NK-92 treated with Interleukin-12 subunit alpha and Interleukin-12 subunit beta, amount 100 ng/mL, for 24 hours (cell line): Measurements from ENCODE around the gene SMNDC1.
"Not testable (repeated sequence)": the region's sequence is repeated elsewhere in the genome, so short reads cannot be mapped to it uniquely, and the experiment has no call there.

Experiments
- DNase-seq: peaks from one replicate; lab custom pipeline; 2025; lab: John Stamatoyannopoulos, UW

The SMNDC1 gene

DNA sequence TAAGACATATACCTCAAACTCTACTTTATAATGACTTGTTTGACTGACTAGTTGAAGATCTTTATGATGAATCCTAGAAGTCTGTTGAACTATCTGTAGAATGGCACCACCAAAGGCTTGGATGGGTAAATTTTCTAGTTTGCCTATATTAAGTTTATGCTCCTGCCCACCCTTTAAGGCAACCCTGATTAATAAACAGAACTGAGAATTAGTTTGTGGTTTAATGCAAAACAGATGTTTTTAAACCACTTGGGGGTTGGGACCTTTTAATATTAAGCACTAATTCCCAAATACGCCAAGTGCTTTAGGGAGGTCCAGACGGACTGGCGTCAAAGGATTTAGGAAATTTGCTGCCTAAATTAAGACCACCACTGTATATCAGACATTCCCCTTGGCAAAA, 20.5 kb downstream of the SMNDC1 start:
- DNase-seq, result no peak

GRCh38 chr10:110279407-110279986, 25.2 kb downstream of the SMNDC1 start:
- DNase-seq, result no peak

- DNase-seq, result no peak
These were observed 25.9 kb downstream of the SMNDC1 start for GRCh38 chr10:110278562-110279406.

- DNase-seq, result no peak
These were observed 27.1 kb downstream of the SMNDC1 start for GRCh38 chr10:110277591-110277990.

DNA sequence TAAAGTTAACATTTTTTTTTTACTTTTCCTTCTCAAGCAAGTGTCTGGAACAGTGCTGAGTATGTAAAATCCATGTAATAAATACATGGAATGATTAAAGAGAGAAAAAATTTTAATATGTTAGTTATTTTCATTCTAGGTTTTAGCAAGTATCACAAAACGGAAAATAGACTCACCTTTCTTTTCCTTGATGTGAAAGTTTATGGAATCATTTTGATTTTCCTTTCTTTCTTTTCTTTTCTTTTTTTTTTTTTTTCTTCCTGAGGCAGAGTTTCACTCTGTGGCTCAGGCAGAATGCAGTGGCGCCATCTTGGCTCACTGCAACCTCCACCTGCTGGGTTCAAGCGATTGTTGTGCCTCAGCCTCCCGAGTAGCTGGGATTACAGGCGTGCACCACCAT, 28.1 kb downstream of the SMNDC1 start:
- DNase-seq, result no peak

DNA sequence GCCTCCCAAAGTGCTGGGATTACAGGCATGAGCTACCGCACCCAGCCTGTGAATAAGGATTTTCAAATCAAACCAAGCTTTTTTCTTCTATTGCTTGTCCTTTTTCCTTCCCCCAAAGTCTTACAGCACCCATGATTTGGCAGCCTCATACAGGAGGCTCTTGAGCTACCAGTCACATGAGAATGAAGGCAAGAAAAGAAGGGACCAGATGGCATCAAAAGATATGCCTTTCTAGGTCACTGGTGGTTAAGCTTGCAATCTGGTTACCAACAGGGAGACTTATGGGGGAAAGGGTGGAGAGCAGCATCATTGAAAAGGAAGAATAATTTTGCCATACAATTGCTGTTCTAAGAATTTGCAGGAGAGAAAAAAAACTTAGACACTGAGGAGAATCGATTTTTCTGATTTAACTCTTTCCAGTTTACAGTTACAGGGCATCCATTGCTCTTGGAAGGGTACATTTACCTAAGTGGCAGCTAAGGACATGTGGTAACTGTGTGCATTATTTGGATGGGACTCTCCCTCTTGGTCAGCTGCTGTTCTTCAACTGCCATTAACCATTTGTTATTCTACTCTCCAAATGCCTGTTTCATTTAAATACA, 29.5 kb downstream of the SMNDC1 start:
- DNase-seq, result no peak

GRCh38 chr10:110274647-110275046, 30.1 kb downstream of the SMNDC1 start:
- DNase-seq, result no peak

DNA sequence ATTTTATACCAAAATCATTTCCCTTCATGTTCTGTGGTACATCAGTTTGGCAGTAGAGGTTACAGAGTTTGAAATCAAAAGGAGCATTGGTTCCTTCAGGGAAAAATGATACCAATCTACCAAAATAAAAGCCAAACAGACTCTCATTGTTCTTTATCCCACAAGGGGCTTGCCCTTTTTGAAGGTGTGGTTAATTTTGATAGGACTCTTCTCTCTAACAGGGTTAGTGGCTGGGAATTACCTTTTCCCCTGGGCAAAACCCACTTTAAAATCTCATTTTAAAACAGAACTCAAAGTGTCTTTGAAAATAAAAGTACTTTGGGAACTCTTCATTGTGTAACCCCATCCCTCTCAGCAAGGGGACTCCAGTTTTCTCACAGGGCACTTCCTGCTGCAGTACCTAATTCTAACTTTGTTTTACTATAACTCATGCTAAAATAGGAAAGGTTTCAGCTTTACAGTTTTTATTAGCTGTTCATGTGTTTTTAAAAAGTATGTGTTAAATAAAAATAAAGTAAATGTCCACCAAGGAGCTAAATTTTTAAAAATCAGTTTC, 30.6 kb downstream of the SMNDC1 start:
- no peak for DNase-seq

GRCh38 chr10:110273474-110273873, 31.2 kb downstream of the SMNDC1 start:
- peak; percentile 52 for DNase-seq

DNA sequence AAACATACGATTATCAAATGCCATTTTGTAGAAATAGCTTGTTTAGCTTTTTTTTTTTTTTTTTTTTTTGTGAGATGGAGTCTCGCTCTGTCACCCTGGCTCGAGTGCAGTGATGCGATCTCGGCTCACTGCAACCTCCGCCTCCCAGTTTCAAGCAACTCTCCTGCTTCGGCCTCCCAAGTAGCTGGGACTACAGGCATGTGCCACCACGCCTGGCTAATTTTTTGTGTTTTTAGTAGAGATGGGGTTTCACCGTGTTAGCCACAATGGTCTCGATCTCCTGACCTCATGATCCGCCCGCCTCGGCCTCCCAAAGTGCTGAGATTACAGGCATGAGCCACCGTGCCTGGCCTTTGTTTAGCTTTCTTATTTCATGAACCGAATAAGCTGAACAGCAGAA, 31.7 kb downstream of the SMNDC1 start:
- DNase-seq, result not testable (repeated sequence)

- DNase-seq, result no peak
These were observed 35.1 kb downstream of the SMNDC1 start for GRCh38 chr10:110269374-110270318.

DNA sequence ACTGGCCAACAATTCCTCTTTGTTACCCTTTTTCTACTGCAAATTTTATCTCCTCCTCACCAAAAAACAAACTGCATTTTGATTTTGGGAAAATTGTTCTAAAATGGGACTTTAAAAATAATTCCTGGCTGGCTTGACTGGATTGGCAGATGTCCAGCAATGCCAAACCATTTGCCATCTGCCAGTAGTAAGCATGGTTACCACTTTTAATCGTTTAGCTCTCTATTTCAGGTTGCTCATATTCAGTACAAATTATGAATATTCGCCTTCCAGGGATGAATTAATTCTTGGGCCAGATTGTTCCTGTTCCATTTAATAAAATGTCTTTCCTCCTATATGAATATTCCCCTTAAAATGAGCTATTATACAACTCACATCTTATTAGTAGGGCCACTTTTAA, 35.7 kb downstream of the SMNDC1 start:
- no peak for DNase-seq

- DNase-seq, result no peak
These were observed 36.3 kb downstream of the SMNDC1 start for GRCh38 chr10:110268442-110268841.

GRCh38 chr10:110267276-110267675, 37.4 kb downstream of the SMNDC1 start:
- DNase-seq, result no peak

DNA sequence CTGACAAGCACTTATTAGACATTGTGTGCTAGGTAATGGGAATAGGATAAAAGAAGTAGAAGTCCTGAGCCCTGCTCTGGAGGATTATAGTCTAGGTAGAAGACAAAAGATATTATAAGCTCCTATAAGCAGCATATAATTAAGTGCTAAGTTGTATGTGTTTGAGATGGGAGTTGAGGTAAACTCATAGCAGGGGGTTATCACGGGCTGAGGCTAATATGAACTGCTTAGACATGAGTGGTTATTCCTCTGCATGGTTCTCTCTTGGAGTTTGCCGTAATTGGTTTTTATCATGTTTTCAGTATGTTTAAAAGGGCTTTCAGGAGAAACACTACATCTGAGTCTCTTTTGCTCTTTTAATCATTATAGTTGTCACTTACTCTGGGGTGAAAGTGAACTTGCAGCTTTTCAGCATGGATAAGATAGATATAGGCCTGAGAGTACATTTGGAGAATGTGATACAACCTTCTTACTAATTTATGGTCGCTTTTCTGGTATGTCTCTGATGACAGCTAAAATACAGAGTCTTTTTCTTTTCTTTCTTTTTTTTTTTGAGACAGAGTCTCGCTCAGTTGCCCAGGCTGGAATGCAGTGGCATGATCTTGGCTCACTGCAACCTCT, 39.0 kb downstream of the SMNDC1 start:
- DNase-seq, result no peak

GRCh38 chr10:110263164-110263563, 41.6 kb downstream of the SMNDC1 start:
- DNase-seq, result no peak

DNA sequence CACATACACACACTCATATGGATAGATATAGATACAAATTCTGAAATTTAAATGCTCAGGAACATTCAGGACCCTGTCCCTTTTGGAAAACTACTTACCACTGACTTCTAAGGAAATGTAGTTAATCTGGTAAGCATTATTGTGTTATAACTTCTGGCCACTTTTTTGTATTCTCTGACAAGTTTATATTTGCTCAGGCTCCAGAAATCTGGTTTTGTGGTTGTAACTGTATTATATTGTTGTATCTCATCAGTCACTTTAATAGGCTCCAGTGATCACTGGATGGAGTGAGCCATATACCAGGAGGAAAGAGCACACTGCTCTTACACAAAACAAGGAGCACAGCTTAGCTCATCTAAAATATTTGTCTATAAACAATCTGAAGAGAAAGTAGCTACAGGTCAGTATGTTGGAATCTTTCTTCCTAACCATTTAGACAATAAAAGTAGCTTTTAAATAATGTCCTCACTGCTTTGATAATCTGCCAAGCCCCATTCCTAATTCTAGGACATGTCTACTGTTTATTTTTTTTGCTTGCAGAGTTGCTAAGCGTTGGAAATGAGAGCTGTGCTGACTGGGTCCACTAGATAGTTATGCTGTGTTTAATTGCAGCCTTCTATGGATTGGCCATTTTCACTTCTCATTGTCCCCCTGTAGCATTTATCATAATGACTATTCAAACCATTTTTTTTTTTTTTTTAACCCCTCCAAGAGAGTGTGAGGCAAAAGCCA, 43.8 kb downstream of the SMNDC1 start:
- DNase-seq, result no peak

DNA sequence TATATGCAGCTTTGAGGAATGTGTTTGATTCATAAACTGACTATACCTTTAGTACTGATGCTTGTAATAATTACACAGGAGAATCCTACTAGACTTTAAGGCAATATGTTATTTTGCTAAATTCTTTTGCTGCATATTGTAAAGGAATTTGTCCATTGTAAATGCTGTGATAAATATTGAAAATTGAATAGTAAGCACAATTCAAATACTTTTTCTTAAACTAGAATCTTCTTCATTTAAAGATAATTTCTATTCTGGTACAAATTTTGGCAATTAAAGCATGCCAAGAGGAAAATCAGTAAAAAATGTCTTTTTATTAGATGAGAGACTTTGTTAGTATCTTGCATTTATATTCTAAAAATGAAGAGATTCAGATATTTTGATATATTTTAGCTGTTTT, 45.4 kb downstream of the SMNDC1 start:
- no peak for DNase-seq

DNA sequence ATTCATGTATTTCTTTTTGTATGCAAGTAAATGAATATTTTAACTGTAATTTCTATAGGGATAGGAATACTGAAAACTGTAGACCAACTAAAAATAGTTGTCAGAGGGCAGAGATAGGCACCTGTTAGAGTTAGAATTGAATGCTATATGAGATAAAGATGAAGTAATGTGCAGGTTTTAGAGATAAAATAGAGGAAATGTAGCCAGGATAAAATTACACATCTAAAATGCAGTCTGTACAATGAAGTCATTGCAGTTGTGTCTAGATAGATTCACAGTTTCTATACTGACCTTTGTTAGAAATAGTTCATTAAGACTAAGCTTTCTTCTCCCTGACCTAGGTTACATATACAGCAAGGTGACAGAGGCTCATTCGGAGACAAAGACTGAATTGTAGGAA, 46.2 kb downstream of the SMNDC1 start:
- DNase-seq, result no peak

DNA sequence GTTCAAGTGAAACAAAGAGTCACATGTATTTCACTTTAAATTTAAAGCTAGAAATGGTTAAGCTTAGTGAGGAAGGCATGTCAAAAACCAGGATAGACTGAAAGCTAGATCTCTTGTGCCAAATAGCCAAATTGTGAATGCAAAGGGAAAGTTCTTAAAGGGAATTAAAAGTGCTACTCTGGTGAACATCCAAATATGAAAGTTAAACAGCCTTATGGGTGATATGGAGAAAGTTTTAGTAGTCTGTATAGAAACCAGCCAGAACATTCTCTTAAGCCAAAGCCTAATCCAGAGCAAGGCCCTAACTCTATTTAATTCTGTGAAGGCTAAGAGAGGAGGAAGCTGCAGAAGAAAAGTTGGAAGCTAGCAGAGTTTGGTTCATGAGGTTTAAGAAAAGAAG, 50.3 kb downstream of the SMNDC1 start:
- no peak for DNase-seq

DNA sequence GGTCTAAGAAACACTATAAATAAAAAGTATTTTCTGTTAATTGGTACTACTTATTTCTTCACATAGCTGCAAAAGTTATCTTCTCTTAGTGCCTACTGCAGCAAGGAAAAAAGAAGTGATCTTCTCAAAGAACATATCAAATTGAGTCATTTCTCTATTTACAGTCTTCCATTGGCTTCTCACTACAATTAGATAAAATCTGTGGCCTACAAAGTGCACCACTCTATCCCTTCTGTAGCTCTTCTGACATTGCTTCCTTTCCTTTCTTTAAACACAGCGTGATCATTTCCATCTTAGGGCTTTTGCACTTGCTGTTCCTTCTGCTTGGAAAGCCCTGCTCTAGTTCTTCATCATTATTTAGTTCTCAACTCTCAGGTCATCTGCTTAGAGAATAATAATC, 52.6 kb downstream of the SMNDC1 start:
- DNase-seq, result no peak
